Measurements from ENCODE around the gene ENTREP3. TPM values are rescaled to one million over a fixed set of nuclear protein-coding genes. Genes with fewer than 3 reads are reported as not detected.

ENTREP3 gene
- total RNA-seq, 1 donor from 2014 or later = 51.1 TPM

- no peak overlapping the region for H3K4me3 ChIP-seq (ENCODE audit: insufficient read depth, low read depth, low read length)
- peaks cover 39% of the 10 kb centered on the region for H4K20me1 ChIP-seq (ENCODE audit: insufficient read depth, low read length)
- no peak for DNase-seq (ENCODE audit: low read depth)
- TF ChIP-seq CTCF (IDR thresholded peaks at IDR 0.05; ENCODE audit: insufficient read depth, low read depth, low read length) (no peak), EZH2 (IDR thresholded peaks at IDR 0.05; ENCODE audit: insufficient read depth, low read length) (no peak)
- peaks cover 9% of the 10 kb centered on the region for H3K4me1 Mint-ChIP-seq (ENCODE audit: low read depth, unreplicated experiment)
- no peaks in the 10 kb centered on the region for H3K9me3 ChIP-seq (ENCODE audit: insufficient read depth, low read depth, low read length)
- H3K27me3 ChIP-seq (ENCODE audit: insufficient read depth, low read length) = no peaks in the 10 kb centered on the region
- no peak overlapping the region for H3K27ac ChIP-seq (ENCODE audit: low read depth, low read length)
- no peak overlapping the region for H3K27ac Mint-ChIP-seq (ENCODE audit: unreplicated experiment)
- H3K36me3 ChIP-seq (ENCODE audit: insufficient read depth, low read length) = peaks cover 5% of the 10 kb centered on the region
- FAIRE-seq = no peak
- no peak overlapping the region for H3K4me2 ChIP-seq (ENCODE audit: low read length)
- peaks cover 40% of the 10 kb centered on the region for H3K36me3 Mint-ChIP-seq (ENCODE audit: low read depth, unreplicated experiment)
- H3K4me1 ChIP-seq (ENCODE audit: insufficient read depth, low read length) = peaks cover 8% of the 10 kb centered on the region
- H3K9me3 Mint-ChIP-seq (ENCODE audit: unreplicated experiment) = peaks cover 2% of the 10 kb centered on the region
- peak overlapping the region; percentile 54 for H3K4me3 Mint-ChIP-seq (ENCODE audit: unreplicated experiment)
- no peak overlapping the region for H3K9ac ChIP-seq (ENCODE audit: low read length)
- no peaks in the 10 kb centered on the region for H3K27me3 Mint-ChIP-seq (ENCODE audit: low read depth, unreplicated experiment)
- H3K79me2 ChIP-seq (ENCODE audit: insufficient read depth, low read length) = peaks cover 16% of the 10 kb centered on the region
- no peak overlapping the region for H2AFZ ChIP-seq (ENCODE audit: low read depth, low read length)
These were observed 54.4 kb downstream of the ENTREP3 start for GRCh38 chr1:155200920-155201319.

DNA sequence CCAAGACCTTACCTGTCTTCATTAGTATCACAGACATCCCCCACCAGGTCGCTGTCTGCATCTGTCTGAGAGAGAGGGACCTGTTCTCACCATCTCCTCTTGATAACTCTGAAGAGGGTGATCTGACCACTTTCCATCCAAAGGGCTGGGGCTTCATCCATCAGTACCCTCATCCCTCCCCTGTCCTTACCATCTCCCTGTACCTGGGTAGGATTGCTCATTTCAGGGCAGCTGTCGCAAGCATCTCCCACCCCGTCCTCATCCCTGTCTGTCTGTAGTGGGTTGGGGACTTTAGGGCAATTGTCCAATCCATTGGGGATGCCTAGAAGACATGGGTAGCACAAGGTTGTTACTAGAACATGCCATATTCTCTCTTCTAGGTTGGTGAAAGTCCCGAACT lies 55.5 kb downstream of the ENTREP3 start:
- H3K27me3 Mint-ChIP-seq (ENCODE audit: low read depth, unreplicated experiment) = no peaks in the 10 kb centered on the region
- H4K20me1 ChIP-seq (ENCODE audit: insufficient read depth, low read length) = peaks cover 35% of the 10 kb centered on the region
- H3K9me3 Mint-ChIP-seq (ENCODE audit: unreplicated experiment) = peaks cover 2% of the 10 kb centered on the region
- peaks cover 37% of the 10 kb centered on the region for H3K36me3 Mint-ChIP-seq (ENCODE audit: low read depth, unreplicated experiment)
- peaks cover 13% of the 10 kb centered on the region for H3K4me1 Mint-ChIP-seq (ENCODE audit: low read depth, unreplicated experiment)
- no peak for DNase-seq (ENCODE audit: low read depth)
- H3K36me3 ChIP-seq (ENCODE audit: insufficient read depth, low read length) = peaks cover 5% of the 10 kb centered on the region
- H3K4me2 ChIP-seq (ENCODE audit: low read length) = no peak overlapping the region
- H3K79me2 ChIP-seq (ENCODE audit: insufficient read depth, low read length) = peaks cover 18% of the 10 kb centered on the region
- H3K9me3 ChIP-seq (ENCODE audit: insufficient read depth, low read depth, low read length) = no peaks in the 10 kb centered on the region
- peaks cover 14% of the 10 kb centered on the region for H3K4me1 ChIP-seq (ENCODE audit: insufficient read depth, low read length)
- no peak overlapping the region for H3K9ac ChIP-seq (ENCODE audit: low read length)
- H2AFZ ChIP-seq (ENCODE audit: low read depth, low read length) = no peak overlapping the region
- no peaks in the 10 kb centered on the region for H3K27me3 ChIP-seq (ENCODE audit: insufficient read depth, low read length)
- TF ChIP-seq EZH2 (IDR thresholded peaks at IDR 0.05; ENCODE audit: insufficient read depth, low read length) = no peak
- TF ChIP-seq CTCF (IDR thresholded peaks at IDR 0.05; ENCODE audit: insufficient read depth, low read depth, low read length) = no peak
- FAIRE-seq = no peak
- no peak overlapping the region for H3K27ac ChIP-seq (ENCODE audit: low read depth, low read length)
- no peak overlapping the region for H3K27ac Mint-ChIP-seq (ENCODE audit: unreplicated experiment)
- H3K4me3 ChIP-seq (ENCODE audit: insufficient read depth, low read depth, low read length) = no peak overlapping the region
- peak overlapping the region; percentile 2 for H3K4me3 Mint-ChIP-seq (ENCODE audit: unreplicated experiment)

DNA sequence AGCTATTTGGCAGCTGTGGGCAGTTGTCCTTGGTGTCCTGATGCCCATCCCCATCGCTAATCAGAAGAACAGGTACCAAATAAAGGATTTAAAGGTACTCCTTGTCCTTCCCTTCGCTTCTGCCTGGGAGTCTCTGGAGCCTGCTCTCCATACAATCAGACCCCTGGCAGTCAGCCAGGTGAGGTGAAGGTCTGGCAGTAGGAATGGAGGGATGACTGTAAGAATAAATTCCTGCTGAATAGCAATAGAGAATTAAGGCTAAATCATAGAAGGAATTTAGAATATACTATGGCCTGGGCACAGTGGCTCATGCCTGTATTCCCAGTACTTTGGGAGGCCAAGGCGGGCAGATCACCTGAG lies 56.8 kb downstream of the ENTREP3 start:
- Mint-ChIP-seq H3K4me1 (ENCODE audit: low read depth, unreplicated experiment) (peaks cover 22% of the 10 kb centered on the region), H3K27ac (ENCODE audit: unreplicated experiment) (no peak overlapping the region), H3K9me3 (ENCODE audit: unreplicated experiment) (peaks cover 2% of the 10 kb centered on the region), H3K27me3 (ENCODE audit: low read depth, unreplicated experiment) (no peaks in the 10 kb centered on the region), H3K4me3 (ENCODE audit: unreplicated experiment) (no peak overlapping the region), H3K36me3 (ENCODE audit: low read depth, unreplicated experiment) (peaks cover 34% of the 10 kb centered on the region)
- Histone ChIP-seq H4K20me1 (ENCODE audit: insufficient read depth, low read length) (peaks cover 30% of the 10 kb centered on the region), H2AFZ (ENCODE audit: low read depth, low read length) (no peak overlapping the region), H3K27ac (ENCODE audit: low read depth, low read length) (no peak overlapping the region), H3K36me3 (ENCODE audit: insufficient read depth, low read length) (peaks cover 5% of the 10 kb centered on the region), H3K4me2 (ENCODE audit: low read length) (no peak overlapping the region), H3K9ac (ENCODE audit: low read length) (no peak overlapping the region), H3K9me3 (ENCODE audit: insufficient read depth, low read depth, low read length) (no peaks in the 10 kb centered on the region), H3K4me3 (ENCODE audit: insufficient read depth, low read depth, low read length) (no peak overlapping the region), H3K4me1 (ENCODE audit: insufficient read depth, low read length) (peaks cover 25% of the 10 kb centered on the region), H3K79me2 (ENCODE audit: insufficient read depth, low read length) (peaks cover 18% of the 10 kb centered on the region), H3K27me3 (ENCODE audit: insufficient read depth, low read length) (no peaks in the 10 kb centered on the region)
- TF ChIP-seq EZH2 (IDR thresholded peaks at IDR 0.05; ENCODE audit: insufficient read depth, low read length) (no peak), CTCF (IDR thresholded peaks at IDR 0.05; ENCODE audit: insufficient read depth, low read depth, low read length) (no peak)
- DNase-seq (ENCODE audit: low read depth) (no peak), FAIRE-seq (no peak)

Measured in astrocyte (in vitro differentiated cells and primary cell).